Lower lobe of right lung (tissue), 2 donors: ENCODE results near the gene CTAGE6. TPM values are rescaled to one million over a fixed set of nuclear protein-coding genes. Genes with fewer than 3 reads are reported as not detected.
A peak's percentile ranks its signal among the peaks of the same experiment; 100 is the strongest.
"Not testable (repeated sequence)": the region's sequence is repeated elsewhere in the genome, so short reads cannot be mapped to it uniquely, and the experiment has no call there.

Experiments used
- ATAC-seq, 2 donors: fragments of 200-7000 bp; cut with Tn5 transposase; one replicate each; pipeline ENCODE4 v1.9.1; 2020 to 2022; ENCODE audit warnings: mild to moderate bottlenecking in 2 of 2, moderate library complexity in 2 of 2
- DNase-seq: peaks from one replicate; pipeline ENCODE4 v3.0.0-alpha.2; 2020
- H3K27ac ChIP-seq: fragments of 200-600 bp; one replicate; pipeline ENCODE4 v1.8.0; 2022
- H3K27me3 ChIP-seq: fragments of 200-600 bp; one replicate; pipeline ENCODE4 v1.8.0; 2022; ENCODE audit warnings: low read depth
- H3K36me3 ChIP-seq: fragments of 200-600 bp; one replicate; pipeline ENCODE4 v1.8.0; 2022; ENCODE audit warnings: mild to moderate bottlenecking
- H3K4me1 ChIP-seq: fragments of 200-600 bp; one replicate; pipeline ENCODE4 v1.8.0; 2022
- H3K4me3 ChIP-seq: fragments of 200-600 bp; one replicate; pipeline ENCODE4 v1.8.0; 2022; ENCODE audit warnings: mild to moderate bottlenecking
- H3K9me3 ChIP-seq: fragments of 200-600 bp; one replicate; pipeline ENCODE4 v1.8.0; 2022
- intact Hi-C: fragments of 100-400 bp; cut with DNase I; formaldehyde crosslinking; loops from one replicate; pipeline ENCODE4 v1.11.0; 2022
- total RNA-seq: library from RNA; stranded (reverse); fragmentation: NEBNext Ultra II Directional; extraction: Animal tissue kit (Norgen Biotek cat#: 25700); gene quantifications from one replicate; pipeline ENCODE4 v1.2.1, GENCODE V29; 2021
- donor health status: DM: no; HTN: yes; CAD: no; lungs with severe emphysema.

Gene CTAGE6
- total RNA-seq, 1 donor from 2014 or later: 0.44 TPM

GRCh38 chr7:143712381-143712780 lies 45.1 kb downstream of the CTAGE6 start:
- peak; percentile 77 to 92 for ATAC-seq
- DNase-seq, intact Hi-C loops, H3K36me3 ChIP-seq, H3K9me3 ChIP-seq, H3K4me3 ChIP-seq, H3K27me3 ChIP-seq, H3K4me1 ChIP-seq, H3K27ac ChIP-seq: not testable (repeated sequence)

- H3K9me3 ChIP-seq, H3K36me3 ChIP-seq, H3K4me1 ChIP-seq, H3K4me3 ChIP-seq, intact Hi-C loops, H3K27ac ChIP-seq, H3K27me3 ChIP-seq, DNase-seq: not testable (repeated sequence)
- peak; percentile 61 to 64 for ATAC-seq
These were observed 45.7 kb downstream of the CTAGE6 start for GRCh38 chr7:143711727-143712324.

DNA sequence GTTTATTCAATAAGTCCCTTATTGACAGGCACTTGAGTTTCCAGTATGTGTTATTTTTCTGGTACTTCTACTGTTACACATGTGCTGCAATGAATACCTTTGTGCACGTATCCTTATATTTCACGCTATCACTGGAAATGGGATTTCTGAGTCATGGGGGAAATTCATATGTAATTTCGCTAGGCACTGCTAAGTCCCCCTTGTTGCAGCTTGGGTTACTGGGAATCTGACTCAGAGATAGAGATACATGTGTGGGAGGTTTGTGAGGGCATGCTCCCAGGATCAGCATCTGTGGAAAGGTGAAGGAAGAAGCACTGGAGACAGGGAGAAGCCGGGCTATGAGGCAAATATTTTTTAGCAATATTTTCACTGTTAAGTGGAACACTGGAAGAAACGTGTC lies 47.6 kb downstream of the CTAGE6 start:
- ATAC-seq, H3K9me3 ChIP-seq, H3K4me1 ChIP-seq, H3K36me3 ChIP-seq, H3K27me3 ChIP-seq, H3K27ac ChIP-seq, intact Hi-C loops, H3K4me3 ChIP-seq, DNase-seq: not testable (repeated sequence)

Other genes with a start within 250 kb of the CTAGE6 start
- gene CTAGE15, start 185.9 kb downstream of the CTAGE6 start, total RNA-seq: 0.95 TPM
- 6.2 TPM for gene TCAF2, start 136.7 kb downstream of the CTAGE6 start, total RNA-seq
- gene TCAF1, start 144.5 kb upstream of the CTAGE6 start, total RNA-seq: 43.3 TPM
- not detected for gene OR2F2, start 177.5 kb upstream of the CTAGE6 start, total RNA-seq
- gene OR2F1, start 197.1 kb upstream of the CTAGE6 start, total RNA-seq: not detected
- gene OR6B1, start 242.6 kb upstream of the CTAGE6 start, total RNA-seq: not detected